CD4-positive, alpha-beta T cell (primary cell): Measurements from ENCODE around the gene UGT1A1. TPM values are rescaled to one million over a fixed set of nuclear protein-coding genes. Genes with fewer than 3 reads are reported as not detected.

Source experiments
- ATAC-seq: fragments of 200-7000 bp; cut with Tn5 transposase; one replicate; pipeline ENCODE4 v1.10.0; 2022; ENCODE audit warnings: mild to moderate bottlenecking; ENCODE audit not compliant: poor library complexity
- CTCF ChIA-PET: fragments of 350-600 bp; sonication (Branson Sonifier 250); formaldehyde crosslinking; loops from one replicate; lab custom pipeline; 2021; ENCODE audit warnings: antibody characterized with exemption, inconsistent platforms; lab: Charles Lee
- POLR2A ChIA-PET: fragments of 350-600 bp; sonication (Branson Sonifier 250); formaldehyde crosslinking; loops from one replicate; lab custom pipeline; 2021; ENCODE audit warnings: antibody characterized with exemption, inconsistent platforms; lab: Charles Lee
- DNase-seq, 14 experiments: peaks; one replicate each; pipeline ENCODE4 v3.0.0-alpha.2; 2013 to 2020; ENCODE audit warnings: mixed read lengths in 2 of 14
- H3K27ac ChIP-seq, 2 donors: one replicate each; pipeline versions ENCODE4 v1.5.1 to v1.7.0; 2013; ENCODE audit warnings: low read length in 2 of 2, low read depth in 1 of 2, mild to moderate bottlenecking in 1 of 2
- H3K27me3 ChIP-seq, 2 experiments: 1 replicate in 1 of 2; 2 replicates in 1 of 2; pipeline versions ENCODE4 v1.6.1 to v1.7.0; 2013; ENCODE audit warnings: low read length in 2 of 2, control low read depth in 1 of 2, mild to moderate bottlenecking in 1 of 2, moderate library complexity in 1 of 2; ENCODE audit not compliant: insufficient read depth in 2 of 2, control insufficient read depth in 1 of 2
- H3K36me3 ChIP-seq: one replicate; pipeline ENCODE4 v1.6.1; 2013; ENCODE audit warnings: low read length, control low read depth; ENCODE audit not compliant: insufficient read depth
- H3K4me1 ChIP-seq: one replicate; pipeline ENCODE4 v1.6.1; 2013; ENCODE audit warnings: low read length, control low read depth; ENCODE audit not compliant: insufficient read depth
- H3K4me3 ChIP-seq: one replicate; pipeline ENCODE4 v1.5.1; 2013; ENCODE audit warnings: mild to moderate bottlenecking, low read length, moderate library complexity
- H3K9me3 ChIP-seq, 2 experiments: 1 replicate in 1 of 2; 2 replicates in 1 of 2; pipeline versions ENCODE4 v1.6.1 to v1.7.0; 2013; ENCODE audit warnings: low read length in 2 of 2, mild to moderate bottlenecking in 2 of 2, control low read depth in 1 of 2, moderate library complexity in 1 of 2; ENCODE audit not compliant: control insufficient read depth in 1 of 2, insufficient read depth in 1 of 2
- H3K27ac Mint-ChIP-seq: one replicate; pipeline ENCODE4 v1.8.0; 2020; ENCODE audit warnings: mixed read lengths
- H3K27me3 Mint-ChIP-seq: one replicate; pipeline ENCODE4 v1.8.0; 2021; ENCODE audit warnings: mixed read lengths
- H3K36me3 Mint-ChIP-seq: one replicate; pipeline ENCODE4 v1.8.0; 2021; ENCODE audit warnings: low read depth, mixed read lengths
- H3K4me1 Mint-ChIP-seq: one replicate; pipeline ENCODE4 v1.8.0; 2021; ENCODE audit warnings: low read depth, mixed read lengths
- H3K4me3 Mint-ChIP-seq: one replicate; pipeline ENCODE4 v1.8.0; 2020; ENCODE audit warnings: mild to moderate bottlenecking, mixed read lengths
- H3K9me3 Mint-ChIP-seq: one replicate; pipeline ENCODE4 v1.8.0; 2020; ENCODE audit warnings: mixed read lengths
- CTCF ChIP-seq: fragments of 200-600 bp; IDR thresholded peaks from one replicate; pipeline ENCODE4 v1.8.0; 2022; ENCODE audit warnings: antibody characterized with exemption, mild to moderate bottlenecking
- intact Hi-C, 2 experiments: fragments of 100-400 bp; cut with DNase I in 1 of 2; cut with micrococcal nuclease in 1 of 2; formaldehyde crosslinking; loops; one replicate each; pipeline versions ENCODE4 v1.15.1 to v1.9.0; 2023 to 2025; cut with DNase I, micrococcal nuclease
- total RNA-seq, 174 experiments: library from RNA in 2 of 174; stranded (reverse) in 2 of 174; gene quantifications; one replicate each; pipeline ENCODE4 v1.2.3 and lab custom pipeline; 2021 to 2026

Gene UGT1A1
- total RNA-seq, 2 experiments from 2014 or later: not detected

- intact Hi-C loops: no loop called here
- Histone ChIP-seq H3K4me3 (no peak overlapping the region), H3K27me3 (peaks cover 1 to 3% of the 10 kb centered on the region in 2 experiments), H3K9me3 (no peaks in the 10 kb centered on the region), H3K27ac (no peak overlapping the region), H3K36me3 (no peaks in the 10 kb centered on the region), H3K4me1 (no peaks in the 10 kb centered on the region)
- Mint-ChIP-seq H3K4me3 (no peak overlapping the region), H3K27me3 (peaks cover 15% of the 10 kb centered on the region), H3K36me3 (no peaks in the 10 kb centered on the region), H3K27ac (no peak overlapping the region), H3K4me1 (no peaks in the 10 kb centered on the region), H3K9me3 (peaks cover 4% of the 10 kb centered on the region)
- DNase-seq (no peak), ATAC-seq (no peak)
- ChIA-PET CTCF (no interaction called here), POLR2A (no interaction called here)
- no peak for TF ChIP-seq CTCF
Observed at GRCh38 chr2:233799716-233800115, 39.6 kb downstream of the UGT1A1 start.

- Histone ChIP-seq H3K27ac (no peak overlapping the region), H3K27me3 (peaks cover 3 to 4% of the 10 kb centered on the region in 2 experiments), H3K36me3 (no peaks in the 10 kb centered on the region), H3K4me1 (no peaks in the 10 kb centered on the region), H3K9me3 (no peaks in the 10 kb centered on the region), H3K4me3 (no peak overlapping the region)
- no peaks in the 10 kb centered on the region for H3K4me1 Mint-ChIP-seq
- no peak for TF ChIP-seq CTCF
- intact Hi-C loops: no loop called here
- ATAC-seq: no peak
- ChIA-PET CTCF (no interaction called here), POLR2A (no interaction called here)
- H3K4me3 Mint-ChIP-seq: no peak overlapping the region
- DNase-seq: no peak
- peaks cover 4% of the 10 kb centered on the region for H3K9me3 Mint-ChIP-seq
- H3K27me3 Mint-ChIP-seq: peaks cover 15% of the 10 kb centered on the region
- H3K36me3 Mint-ChIP-seq: no peaks in the 10 kb centered on the region
- no peak overlapping the region for H3K27ac Mint-ChIP-seq
Observed at GRCh38 chr2:233800208-233800607, 40.1 kb downstream of the UGT1A1 start.

- no peak for ATAC-seq
- Histone ChIP-seq H3K4me1 (no peaks in the 10 kb centered on the region), H3K9me3 (no peaks in the 10 kb centered on the region), H3K4me3 (no peak overlapping the region), H3K27ac (no peak overlapping the region), H3K36me3 (no peaks in the 10 kb centered on the region), H3K27me3 (peaks cover 3 to 4% of the 10 kb centered on the region in 2 experiments)
- Mint-ChIP-seq H3K36me3 (no peaks in the 10 kb centered on the region), H3K4me1 (no peaks in the 10 kb centered on the region), H3K27me3 (peaks cover 15% of the 10 kb centered on the region), H3K9me3 (peaks cover 4% of the 10 kb centered on the region), H3K4me3 (no peak overlapping the region), H3K27ac (no peak overlapping the region)
- no peak for TF ChIP-seq CTCF
- ChIA-PET CTCF (no interaction called here), POLR2A (no interaction called here)
- intact Hi-C loops: no loop called here
- DNase-seq: peak in 1 of 14 experiments; percentile 25
Observed at GRCh38 chr2:233801357-233802131, 41.5 kb downstream of the UGT1A1 start.
